HG03442 (cell line): ENCODE results near the gene PRR12.
A peak's percentile ranks its signal among the peaks of the same experiment; 100 is the strongest.

ENCODE experiments used
- ATAC-seq: cut with Tn5 transposase; IDR thresholded peaks from one replicate; pipeline ENCODE4 v1.9.1; 2021; ENCODE audit warnings: mild to moderate bottlenecking, moderate library complexity; ENCODE audit not compliant: unreplicated experiment

PRR12 gene

GRCh38 chr19:49564616-49565045 is 26.4 kb upstream of the PRR12 start:
- no peak for ATAC-seq

- ATAC-seq = no peak
These were observed 25.7 kb upstream of the PRR12 start for GRCh38 chr19:49565261-49565660.

DNA sequence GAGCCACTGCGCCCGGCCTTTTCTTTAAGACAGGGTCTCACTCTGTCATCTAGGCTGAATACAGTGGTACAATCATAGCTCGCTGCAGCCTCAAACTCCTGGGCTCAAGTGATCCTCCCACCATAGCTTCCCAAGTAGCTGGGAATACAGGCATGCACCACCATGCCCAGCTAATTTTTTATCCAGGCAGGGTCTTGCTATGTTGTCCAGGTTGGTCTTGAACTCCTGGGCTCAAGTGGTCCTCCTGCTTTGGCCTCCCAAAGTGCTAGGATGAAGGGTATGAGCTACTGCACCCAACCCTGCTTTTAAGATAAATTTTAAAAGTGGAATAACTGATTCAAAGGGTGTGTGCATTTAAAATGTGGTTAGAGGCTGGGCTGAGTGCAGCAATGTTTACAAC is 24.7 kb upstream of the PRR12 start:
- ATAC-seq = no peak

- ATAC-seq = no peak
These were observed 23.0 kb upstream of the PRR12 start for GRCh38 chr19:49567861-49568441.

- no peak for ATAC-seq
These were observed 20.7 kb upstream of the PRR12 start for GRCh38 chr19:49570138-49570856.

DNA sequence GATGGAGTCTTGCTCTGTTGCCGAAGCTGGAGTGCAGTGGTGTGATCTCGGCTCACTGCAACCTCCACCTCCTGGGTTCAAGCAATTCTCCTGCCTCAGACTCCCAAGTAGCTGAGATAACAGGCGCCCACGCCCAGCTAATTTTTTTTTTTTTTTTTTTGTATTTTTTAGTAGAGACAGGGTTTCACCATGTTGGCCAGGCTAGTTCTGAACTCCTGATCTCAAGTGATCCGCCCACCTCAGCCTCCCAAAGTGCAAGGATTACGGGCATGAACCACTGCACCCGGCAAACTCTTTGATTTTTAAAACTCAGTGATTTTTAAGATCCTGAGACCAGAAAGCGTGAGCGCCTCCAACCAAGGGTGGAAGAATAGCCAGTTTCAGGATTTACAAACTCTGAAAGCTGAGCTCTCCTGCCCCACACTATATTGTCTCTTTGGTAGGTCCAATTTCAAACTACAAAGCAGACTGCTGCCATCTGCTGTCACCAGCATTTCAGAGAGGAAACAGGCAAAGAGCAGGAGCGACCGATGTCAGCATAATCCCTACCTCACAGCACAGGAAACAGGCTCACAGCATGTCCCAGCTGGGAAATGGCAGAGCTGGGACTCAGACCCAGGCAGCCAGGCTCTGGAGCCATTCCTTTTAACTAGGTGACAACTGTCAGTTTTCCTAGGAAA is 19.8 kb upstream of the PRR12 start:
- no peak for ATAC-seq

- ATAC-seq = no peak
These were observed 18.0 kb upstream of the PRR12 start for GRCh38 chr19:49573009-49573408.

DNA sequence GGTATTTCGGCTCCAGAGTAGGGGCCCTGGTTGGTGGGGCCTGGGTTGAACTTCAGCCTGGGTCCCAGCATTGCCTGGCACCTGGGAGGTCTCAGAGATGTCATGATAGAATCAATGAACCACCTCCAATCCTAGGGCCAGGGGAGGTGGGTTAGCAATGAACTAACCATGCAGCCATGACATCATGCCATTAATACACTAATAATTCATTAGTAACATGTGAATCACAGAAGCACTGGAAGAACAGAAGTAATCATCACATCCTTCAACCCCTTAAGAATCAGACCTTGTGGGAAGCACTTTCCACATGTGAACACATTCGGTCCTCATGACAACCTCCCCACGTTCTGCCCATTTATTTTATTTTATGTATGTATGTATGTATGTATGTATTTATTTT is 17.6 kb upstream of the PRR12 start:
- ATAC-seq = no peak

GRCh38 chr19:49574206-49574755 is 16.7 kb upstream of the PRR12 start:
- no peak for ATAC-seq

GRCh38 chr19:49579193-49579592 is 11.8 kb upstream of the PRR12 start:
- ATAC-seq = no peak

GRCh38 chr19:49579947-49580263 is 11.1 kb upstream of the PRR12 start:
- ATAC-seq = no peak

GRCh38 chr19:49580264-49581006 is 10.5 kb upstream of the PRR12 start, which contains the start of gene NOSIP:
Gene NOSIP, minus strand, starts transcription at chr19:49580556. Its CDS starts 19,865 bp downstream, at chr19:49560691.
- peak; percentile 81 for ATAC-seq

- no peak for ATAC-seq
These were observed 9.9 kb upstream of the PRR12 start, which contains the start of gene PRRG2 for GRCh38 chr19:49581007-49581508. Gene PRRG2, plus strand, starts transcription at chr19:49581316. Its CDS starts 1,904 bp downstream, at chr19:49583220.

DNA sequence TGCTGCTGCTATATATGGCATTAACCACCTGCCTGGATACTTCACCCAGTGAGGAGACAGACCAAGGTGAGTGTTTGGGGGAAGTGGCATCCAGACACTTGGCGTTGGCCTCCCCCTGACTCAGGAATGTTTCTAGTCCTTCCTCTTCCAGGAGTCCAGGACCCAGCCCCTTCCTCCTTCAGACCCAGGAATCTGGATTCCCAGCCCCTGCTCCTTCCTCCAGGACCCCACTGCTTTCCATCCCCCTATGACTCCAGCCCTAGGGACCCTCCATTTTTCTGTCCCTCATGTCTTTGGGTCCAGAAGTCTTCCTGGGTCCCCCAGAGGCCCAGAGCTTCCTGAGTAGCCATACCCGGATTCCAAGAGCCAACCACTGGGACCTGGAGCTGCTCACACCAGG is 7.7 kb upstream of the PRR12 start:
- ATAC-seq = no peak

DNA sequence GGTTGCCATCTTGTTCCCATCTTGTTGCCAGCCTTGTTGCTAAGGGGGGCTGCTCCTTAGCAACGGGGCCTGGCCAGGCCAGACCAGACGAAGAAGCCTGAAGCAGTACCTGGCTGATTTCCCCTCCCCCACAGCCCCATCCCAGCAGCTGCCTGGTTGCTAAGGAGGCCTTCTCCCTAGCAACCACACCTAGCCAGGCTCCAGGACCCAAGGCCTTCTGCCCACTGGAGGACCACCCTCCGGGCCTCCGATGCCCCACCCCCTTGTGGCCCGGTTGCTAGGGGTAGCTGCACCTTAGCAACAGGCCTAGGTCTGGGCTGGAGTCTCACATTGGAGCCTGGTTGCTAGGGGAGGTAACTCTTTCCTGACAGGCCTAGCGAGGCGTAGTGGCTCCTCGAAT is 6.0 kb upstream of the PRR12 start:
- ATAC-seq = no peak

DNA sequence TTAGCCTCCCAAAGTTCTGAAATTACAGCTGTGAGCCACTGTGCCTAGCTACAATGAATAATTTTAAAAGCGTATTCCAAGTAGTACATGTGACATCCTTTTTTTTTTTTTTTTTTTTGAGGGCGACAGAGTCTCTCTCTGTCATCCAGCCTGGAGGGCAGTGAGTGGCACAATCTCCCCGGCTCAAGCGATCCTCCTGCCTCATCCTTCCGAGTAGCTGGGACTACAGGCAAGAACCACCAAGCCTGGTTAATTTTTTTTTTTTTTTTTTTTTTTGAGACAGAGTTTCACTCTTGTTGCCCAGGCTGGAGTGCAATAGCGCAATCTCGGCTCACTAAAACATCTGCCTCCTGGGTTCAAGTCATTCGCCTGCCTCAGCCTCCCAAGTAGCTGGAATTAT is 3.8 kb upstream of the PRR12 start:
- no peak for ATAC-seq

DNA sequence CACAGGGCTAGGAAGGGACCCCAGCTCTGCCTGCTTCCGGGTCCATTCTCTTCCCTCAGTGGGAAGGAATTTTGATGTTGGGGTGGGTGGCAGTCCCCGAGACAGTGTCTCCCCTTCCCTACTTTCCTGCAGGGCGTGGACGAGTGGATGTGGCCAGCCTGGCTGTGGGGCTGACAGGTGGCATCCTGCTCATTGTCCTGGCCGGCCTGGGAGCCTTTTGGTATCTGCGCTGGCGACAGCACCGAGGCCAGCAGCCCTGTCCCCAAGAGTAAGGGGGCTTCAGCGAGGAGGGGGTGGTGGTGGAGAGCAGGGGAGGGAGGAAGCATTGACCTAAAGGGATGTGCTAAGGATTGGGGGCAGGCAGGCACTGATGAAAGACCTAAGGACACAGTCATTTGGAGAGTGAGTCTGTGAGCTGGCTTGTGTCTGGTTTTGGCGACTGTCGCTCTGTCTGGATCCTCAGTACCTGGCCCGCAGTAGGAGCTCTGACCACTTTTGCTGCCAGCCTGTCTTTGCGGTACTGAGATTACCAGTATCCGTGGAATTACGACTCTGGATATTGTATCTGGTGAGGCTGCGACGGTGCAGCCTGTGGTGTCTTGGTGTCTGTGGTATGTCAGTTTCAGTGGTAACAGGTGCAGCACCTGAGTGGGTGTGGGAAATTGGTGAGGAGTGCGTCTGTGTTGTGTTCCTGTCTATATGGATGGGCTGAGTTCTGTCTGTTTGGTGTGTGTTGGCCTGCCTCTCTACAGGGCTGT is 2.4 kb upstream of the PRR12 start:
- no peak for ATAC-seq

- ATAC-seq = no peak
These were observed 1.5 kb upstream of the PRR12 start for GRCh38 chr19:49589502-49589905.

GRCh38 chr19:49590071-49590970 is 661 bp upstream of the PRR12 start:
- peak; percentile 57 for ATAC-seq
